HG03571 (cell line): ENCODE data around the gene BCO2.
"Not testable (repeated sequence)": the region's sequence is repeated elsewhere in the genome, so short reads cannot be mapped to it uniquely, and the experiment has no call there.

Source experiments
- ATAC-seq: cut with Tn5 transposase; IDR thresholded peaks from one replicate; pipeline ENCODE4 v1.9.1; 2021; ENCODE audit not compliant: unreplicated experiment

The BCO2 gene

DNA sequence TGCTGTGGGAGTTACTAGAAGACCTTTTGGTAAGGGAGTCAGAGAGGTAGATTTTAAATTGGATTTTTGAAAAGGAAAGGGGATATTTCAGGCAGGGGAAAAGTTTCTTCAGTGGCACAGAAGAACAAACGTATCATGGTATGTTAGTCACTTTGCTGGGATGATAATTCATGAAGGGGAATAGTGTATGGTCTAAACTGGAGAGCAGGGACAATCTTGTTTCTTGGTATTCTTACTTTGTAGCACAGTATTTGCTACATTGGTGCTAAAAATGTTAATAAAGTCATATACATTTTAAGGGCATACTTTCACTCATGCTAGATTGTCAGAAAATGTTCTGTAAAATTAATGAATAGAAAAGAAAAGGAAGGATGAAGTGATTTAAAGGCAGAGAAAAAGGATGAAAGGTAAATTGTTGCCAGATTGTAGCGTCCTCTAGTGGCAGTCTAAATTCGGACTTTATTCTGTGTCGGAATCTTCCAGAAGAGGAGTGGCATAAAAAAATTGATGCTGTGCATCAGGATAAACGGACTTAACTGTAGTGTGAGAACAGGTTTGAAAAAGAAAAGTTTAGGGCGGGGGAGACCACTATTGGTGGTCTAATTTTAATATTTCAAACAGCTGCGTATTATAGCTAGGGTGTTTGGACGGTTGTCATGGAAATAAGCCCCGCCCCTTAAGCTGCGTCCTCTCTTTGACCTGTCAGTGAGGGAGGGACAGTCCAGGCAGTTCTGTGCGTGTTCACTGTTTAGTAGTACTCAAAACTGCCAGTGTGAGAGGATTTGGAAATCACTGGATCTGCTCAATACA, at the start of gene BCO2:
Gene BCO2 (plus strand): TSS at position 724 of the 810 bp plus-strand sequence. CDS start 90 bp downstream, outside the sequence.
- ATAC-seq: peak; percentile 52

DNA sequence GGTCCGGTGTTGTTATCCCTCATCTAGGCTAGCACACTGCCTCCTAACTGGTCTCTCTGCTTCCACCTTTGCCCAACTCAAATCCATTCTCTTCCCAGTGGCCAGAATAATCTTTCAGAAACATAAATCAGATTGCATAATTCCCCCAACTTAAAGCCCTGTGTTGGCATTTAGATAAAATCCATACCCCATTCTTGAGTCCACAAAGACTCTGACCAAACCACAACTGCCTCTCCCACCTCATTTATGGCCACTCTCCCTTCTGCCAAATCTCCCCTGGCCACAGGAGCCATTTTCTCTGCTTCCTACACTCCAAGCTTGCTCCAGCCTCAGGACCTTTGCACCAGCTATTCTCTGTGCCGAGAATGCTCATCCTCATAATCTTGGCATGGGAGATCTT, 48.3 kb upstream of the BCO2 start:
- ATAC-seq: no peak

GRCh38 chr11:112128483-112129121, 46.7 kb upstream of the BCO2 start:
- no peak for ATAC-seq

GRCh38 chr11:112129656-112130055, 45.7 kb upstream of the BCO2 start:
- no peak for ATAC-seq

- no peak for ATAC-seq
Observed at GRCh38 chr11:112132737-112133136, 42.6 kb upstream of the BCO2 start.

DNA sequence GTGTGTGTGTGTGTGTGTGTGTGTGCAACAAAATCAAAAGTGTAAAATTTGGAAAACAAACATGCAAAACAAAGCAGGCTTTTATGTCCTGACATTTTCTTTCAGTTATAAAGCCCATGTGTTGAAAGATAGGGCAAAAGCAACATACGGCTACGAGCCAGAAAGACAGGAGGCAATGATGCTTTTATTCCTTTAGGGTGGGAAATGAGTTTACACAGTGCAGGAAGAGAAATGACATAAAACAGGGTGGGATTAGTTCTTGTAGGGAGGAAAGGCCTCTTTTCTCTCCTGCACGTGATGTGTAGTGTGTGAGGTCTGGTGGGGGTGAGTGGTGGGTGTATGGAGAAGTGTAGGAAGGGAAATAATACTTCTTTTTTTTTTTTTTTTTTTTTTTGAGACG, 40.8 kb upstream of the BCO2 start:
- no peak for ATAC-seq

DNA sequence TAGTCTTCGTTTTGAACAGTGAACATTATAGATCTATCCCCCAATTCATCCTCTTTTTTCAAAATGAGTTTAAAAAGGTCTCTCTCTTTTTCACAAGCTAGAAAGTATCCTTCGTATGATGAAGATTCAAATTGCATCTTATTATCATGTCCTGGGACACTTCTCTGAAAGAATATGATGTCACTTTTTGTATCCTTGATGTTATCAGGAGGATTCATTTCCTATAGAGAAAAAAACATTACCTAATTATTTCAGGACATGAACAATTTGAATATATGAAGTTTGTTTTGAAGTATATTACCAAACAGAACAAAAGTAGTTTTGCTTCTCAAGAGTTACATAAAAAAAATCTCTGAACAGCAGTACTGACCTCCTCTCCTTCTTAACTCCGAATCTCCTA, 31.7 kb upstream of the BCO2 start:
- ATAC-seq: no peak

DNA sequence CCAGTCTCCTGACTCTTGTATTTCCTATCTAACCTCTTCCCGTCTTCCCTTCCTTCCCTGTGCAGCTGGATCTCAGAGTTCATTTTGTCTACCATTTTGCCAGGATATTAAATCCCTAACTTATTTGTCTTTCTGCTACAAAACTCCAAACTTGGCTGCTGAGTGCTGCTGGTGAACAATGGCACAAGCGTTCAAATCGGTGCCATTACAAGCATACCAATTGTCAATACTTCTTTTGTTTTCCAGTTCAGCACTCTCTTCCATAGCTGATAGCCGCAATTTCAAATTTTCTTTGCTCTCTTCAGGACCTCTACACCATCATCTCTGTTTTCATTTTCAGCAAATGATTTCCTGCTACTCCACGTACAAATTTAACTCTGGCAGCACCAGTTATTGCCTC, 24.8 kb upstream of the BCO2 start:
- ATAC-seq: no peak

GRCh38 chr11:112156153-112156955, 19.0 kb upstream of the BCO2 start:
- no peak for ATAC-seq

- no peak for ATAC-seq
Observed at GRCh38 chr11:112156956-112157766, 18.2 kb upstream of the BCO2 start.

DNA sequence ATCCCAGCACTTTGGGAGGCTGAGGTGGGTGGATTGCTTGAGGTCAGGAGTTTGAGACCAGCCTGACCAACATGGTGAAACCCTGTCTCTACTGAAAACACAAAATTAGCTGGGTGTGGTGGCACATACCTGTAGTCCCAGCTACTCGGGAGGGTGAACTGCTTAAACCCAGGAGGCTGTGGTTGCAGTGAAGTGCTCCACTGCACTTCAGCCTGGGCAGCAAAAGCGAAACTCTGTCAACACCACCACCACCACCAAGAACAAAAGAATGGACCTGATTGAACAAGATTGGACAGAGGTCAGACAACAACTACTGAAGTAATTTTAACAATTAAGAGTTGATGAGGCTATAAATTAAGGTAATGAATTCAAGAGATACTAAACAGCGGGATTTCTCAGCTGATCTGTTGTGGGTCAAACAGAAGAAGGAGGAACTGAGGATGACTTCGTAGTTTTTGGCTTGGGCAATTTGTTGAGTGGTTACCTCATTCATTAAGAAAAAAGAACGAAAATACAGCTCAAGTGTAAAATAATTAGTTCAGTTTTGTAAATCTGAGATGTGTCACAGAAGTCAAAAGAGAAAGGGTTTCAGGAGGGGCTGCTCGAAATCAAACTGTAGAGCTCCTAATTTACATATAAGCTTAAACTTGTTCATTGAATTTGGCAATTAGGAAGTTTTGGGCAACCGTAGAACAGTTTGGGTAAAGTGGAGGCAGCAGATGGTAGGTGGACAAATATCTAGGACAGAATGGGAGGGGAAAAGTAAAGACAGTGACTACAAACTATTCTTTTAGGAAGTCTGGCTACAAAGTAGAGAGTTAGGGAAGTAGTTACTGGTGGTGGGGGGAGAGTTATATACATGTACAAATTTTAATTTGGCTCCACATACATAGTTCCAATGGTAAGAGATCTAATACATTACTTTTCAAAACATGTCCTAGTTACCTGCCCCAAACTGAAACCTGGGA, 15.9 kb upstream of the BCO2 start:
- no peak for ATAC-seq

DNA sequence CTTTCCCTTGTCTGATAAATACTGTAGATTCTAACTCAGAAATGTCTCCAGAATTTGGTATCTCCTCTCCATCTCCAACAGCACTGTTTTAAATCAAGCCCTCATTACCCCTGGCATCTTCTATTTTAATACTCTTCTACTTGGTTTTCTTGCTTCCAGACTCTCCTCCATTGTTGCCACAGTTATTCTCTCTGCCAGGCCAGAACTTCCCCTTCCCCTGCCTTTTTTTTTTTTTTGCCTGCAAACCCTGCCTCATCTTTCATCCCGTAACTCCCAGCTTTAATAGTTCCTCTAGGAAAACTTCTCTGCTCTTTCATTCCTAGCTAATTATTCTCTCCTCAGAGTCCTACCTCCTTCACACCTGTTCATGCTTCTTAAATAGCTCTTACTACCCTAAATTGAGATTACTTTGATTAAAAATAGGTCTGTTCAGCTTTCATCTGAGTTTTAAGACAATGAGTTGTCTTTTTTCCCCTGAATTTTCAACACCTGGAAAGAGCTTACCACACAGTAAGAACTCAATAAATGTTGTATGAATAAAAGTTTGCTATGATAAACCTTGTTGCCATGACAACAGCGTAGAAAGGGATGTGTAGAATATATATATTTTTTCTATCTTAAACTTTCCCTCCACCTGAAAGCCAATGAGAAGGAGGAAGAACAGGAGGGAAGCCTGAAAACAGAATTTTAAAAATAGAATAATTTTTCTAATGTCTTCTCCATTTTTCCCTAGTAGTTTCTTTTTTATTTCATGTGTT, 15.0 kb upstream of the BCO2 start:
- ATAC-seq: no peak

GRCh38 chr11:112161012-112161411, 14.3 kb upstream of the BCO2 start:
- ATAC-seq: no peak

GRCh38 chr11:112162200-112162599, 13.1 kb upstream of the BCO2 start:
- ATAC-seq: not testable (repeated sequence)

GRCh38 chr11:112162761-112163546, 12.4 kb upstream of the BCO2 start:
- ATAC-seq: no peak

DNA sequence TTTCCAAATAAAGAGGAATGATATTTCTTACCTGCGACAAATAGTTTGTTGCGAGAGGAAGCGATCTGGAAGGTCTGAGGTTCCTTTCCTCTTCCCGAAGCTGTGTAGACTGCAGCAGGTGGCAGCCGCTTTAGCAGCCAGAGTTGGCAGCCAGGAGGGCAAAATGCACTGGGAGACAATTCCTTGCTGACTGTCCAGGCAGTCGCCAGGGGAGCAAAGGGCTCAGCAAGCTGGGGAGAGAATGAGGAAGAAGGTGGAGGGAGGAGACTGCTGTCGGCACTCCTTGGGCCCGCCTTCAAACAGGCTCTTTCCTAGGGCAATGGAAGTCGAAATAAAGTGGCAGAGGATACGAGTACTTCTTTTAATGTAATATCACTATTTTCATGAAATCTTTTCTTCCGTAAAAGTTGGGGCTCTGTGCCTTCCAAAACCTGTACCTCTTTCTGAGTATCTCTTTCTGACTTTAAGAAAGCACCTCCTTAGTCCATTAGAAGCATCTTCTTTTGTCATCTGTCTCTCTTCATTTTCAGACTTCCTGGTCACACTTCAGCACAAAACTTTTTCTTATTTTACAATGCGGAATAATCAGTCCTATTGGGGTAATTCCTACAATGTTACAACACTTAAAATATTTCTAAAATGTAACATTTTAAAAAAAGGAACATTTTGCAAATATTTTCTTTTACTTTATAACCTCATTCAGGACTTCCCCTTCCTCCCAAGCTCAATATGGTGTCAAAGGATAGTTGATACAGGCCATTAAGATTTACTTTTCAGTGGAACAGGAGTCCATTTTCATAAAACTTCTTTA, 11.2 kb upstream of the BCO2 start, which contains the start of gene IL18:
Gene IL18 (minus strand): TSS at position 220 of the 811 bp plus-strand sequence. CDS start 9,041 bp downstream, outside the sequence.
- ATAC-seq: no peak

DNA sequence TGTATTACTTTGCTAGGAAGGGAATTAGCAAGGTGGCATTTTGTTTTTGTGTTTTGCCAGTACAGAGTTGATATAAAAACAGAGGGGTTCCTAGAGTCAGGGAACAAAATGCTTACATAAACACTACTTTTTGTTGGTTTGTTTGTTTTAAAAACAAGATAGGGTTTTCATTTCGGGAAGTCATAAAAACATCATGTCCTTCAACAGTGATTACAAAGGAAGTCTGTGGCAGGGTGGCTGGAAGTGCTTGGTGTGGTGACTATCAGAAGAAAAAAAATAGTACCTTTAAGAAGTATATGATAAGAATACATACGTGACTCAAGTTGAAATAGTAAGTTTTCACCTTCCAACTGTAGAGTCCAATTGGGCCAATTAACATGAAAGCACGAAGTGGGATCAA, 10.3 kb upstream of the BCO2 start:
- no peak for ATAC-seq
